CD4-positive, alpha-beta T cell treated with Interleukin-15 for 4 hours (primary cell): Measurements from ENCODE around the gene RSKR.
"Not testable (repeated sequence)": the region's sequence is repeated elsewhere in the genome, so short reads cannot be mapped to it uniquely, and the experiment has no call there.

Experiments used
- DNase-seq: peaks from one replicate; pipeline ENCODE4 v3.0.0-alpha.2; 2020; ENCODE audit warnings: low spot score

RSKR gene

DNA sequence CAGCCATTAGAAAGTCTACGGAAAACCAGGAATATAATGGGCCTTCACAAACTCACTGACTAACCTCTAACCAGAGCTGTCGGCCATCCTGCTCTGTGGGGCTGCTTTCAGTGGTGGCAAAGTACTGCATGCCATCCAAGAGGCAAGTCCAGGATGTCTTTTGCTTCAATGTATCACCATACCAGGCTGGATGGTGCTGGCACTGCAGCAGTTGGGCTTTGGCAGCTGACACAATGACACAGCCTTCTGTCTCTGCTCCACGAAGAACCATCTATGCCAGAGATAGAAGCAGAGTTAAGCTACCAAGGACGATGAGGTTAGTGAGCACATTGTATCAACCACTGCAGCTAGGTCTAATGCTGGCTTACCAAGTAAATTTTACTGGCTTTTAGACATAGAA lies 9.7 kb upstream of the RSKR start:
- no peak for DNase-seq

DNA sequence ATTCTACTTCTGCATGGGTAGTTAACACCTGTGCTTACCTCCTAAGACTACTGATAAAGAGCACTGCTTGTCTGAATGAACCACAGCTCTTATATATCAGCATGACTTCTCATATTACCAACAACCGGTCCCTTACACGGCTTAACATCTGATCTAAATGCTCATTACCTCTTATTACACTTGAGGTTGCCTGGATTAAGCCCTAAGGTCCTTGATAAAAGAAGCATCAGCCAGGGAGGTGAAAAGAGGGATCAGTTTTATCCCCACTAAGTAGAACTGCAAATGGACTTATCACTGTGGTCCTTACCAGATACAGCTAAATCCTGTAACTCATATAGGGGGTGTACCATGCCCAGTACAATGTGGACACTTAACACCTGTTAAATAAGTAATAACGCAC lies 8.2 kb upstream of the RSKR start:
- no peak for DNase-seq

DNA sequence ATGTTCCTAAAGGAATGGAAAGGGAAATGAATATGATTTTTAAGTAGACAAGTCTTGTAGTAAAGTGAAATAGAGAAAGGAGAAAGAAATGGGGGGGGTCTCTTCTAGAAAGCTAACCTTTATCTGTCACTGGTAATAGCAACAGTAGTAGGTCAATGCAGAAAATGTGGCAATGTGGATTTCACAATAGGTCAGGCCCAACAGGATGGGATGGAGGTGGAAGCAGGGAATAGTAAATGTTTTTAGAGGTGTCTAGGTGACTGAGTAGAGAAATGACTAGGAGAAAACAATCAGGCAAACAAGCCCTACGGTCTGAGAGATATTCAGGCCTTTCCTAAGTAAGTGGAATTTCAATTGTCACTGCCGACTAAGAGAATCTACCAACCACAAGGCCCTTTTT lies 6.0 kb upstream of the RSKR start:
- no peak for DNase-seq

DNA sequence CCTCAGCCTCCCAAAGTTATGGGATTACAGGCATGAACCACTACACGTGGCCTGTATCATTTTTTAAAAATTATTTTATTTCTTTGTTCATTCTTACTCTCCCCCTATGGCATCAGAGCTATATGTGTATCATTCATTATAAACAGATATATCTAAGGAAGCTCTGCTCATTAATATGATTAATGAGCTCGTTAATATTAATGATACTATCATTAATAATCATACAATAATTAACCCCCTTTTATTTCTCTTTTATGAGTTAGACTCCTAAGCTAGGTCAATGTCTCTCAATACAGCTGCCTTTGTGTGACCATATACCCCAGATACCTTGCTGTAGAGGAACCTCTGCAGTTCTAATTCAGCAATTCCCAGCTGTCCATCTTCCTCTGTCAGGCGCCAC lies 4.5 kb upstream of the RSKR start:
- DNase-seq = no peak

DNA sequence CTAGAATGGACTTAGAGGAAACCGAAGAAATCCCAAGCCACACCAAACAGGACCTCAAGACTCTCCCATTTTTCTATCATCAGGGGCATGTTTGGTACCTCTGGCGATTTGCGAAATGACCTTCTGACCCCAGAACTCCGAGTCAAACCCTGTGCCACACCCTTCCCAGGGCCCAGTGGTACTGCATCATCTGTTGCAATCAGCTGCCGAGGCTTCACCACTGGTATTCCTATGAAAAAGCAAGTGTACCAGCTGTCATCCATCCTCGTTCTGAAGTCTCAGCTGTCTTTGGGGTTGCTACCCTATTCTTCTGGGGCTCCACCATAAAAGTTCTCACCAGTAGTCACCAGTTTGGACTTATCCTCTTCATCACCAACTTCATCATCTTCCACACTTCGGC lies 2.3 kb upstream of the RSKR start:
- no peak for DNase-seq

DNA sequence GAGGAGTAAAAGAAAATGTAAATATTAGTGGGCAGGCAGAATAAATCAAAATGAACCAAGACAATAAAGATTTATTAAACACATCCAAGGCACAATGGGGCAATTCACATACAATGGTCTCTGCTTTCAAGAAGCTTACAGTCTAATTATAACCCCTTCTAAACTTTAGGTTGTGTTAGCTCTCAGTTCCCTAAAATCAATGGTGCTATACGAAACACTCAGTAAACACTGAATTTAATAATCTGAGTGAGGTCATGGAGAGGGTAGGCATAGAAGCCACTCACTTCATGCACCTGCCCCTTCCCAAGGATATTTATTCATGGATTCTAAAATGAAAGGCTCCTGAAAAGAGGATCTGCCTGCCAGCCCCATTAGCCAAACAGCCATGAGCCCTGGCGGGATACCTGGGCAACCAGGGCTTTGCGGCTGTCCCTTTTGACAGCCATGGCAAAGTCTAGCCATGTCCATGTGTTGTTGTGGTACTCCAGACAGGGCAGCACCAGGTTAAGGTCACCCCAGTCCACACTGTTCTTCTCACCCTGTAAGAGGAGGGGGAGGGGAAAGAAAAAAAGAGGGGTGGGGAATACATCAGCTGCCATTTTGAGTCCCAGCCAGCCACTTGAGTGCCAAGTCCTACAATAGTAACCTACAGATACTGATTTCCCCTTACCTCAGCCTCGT lies 1.4 kb upstream of the RSKR start:
- DNase-seq = no peak

DNA sequence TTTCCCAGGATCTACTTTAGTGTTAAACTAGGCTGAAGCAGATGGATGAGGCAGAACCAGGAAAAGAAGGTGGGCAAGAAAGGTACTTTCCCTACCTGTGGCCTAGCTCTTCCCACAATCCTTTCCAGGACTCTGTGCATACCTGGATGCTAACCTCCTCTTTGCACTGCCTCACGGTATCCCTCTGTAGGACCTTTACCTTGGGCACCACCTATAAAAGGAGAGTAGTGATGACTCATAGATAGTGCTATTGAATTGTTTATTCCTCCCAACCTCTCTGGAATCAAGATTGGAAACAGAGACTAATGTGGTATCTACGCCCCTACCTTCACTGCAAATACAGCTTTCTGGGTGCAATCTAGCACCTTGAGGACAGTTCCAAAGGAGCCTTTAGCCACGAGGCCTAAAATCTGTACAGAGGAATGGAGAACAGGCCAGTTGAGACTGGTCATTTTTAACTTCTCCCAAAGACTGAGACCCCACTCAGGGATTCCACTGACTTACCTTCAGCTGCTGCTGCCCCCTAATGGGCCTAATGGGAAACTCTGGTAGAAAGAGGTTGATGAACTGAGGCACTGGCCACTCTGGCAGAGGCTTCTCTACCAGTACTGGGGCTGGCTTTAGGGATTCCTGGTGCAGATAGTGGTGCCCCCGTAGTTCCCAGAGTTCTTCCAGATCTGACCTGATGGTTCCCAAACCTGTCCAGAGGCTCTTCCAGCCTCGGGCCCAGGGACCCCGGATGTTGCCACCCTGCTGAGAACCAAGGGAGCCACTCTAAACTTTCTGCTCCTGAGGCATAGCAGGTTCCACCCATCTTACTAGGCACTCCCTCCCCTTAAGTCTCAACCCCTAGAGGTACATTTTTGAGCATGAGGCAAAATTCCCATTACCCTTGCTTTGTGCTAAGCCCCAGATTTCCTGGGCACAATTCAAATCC lies 781 bp downstream of the RSKR start:
- DNase-seq = peak; percentile 46

DNA sequence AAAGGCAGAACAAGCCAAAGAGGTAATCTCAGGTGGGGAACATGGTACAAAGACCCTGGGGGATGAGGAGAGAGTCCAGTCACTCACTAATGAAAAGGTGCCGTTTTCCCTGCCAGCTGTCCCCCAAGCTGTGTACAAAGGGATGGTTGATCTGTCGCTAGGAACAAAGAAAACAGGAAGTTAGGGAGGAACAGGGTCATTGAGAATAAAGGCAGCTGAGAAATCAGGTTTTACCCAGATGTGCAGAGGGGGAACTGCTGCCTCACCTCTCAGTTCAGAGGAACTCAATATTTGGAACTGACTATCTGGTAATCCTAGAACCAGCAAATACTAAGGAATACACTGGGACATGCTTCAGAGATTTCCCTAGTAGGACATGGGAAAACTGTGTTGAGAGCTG lies 1.5 kb downstream of the RSKR start:
- no peak for DNase-seq

DNA sequence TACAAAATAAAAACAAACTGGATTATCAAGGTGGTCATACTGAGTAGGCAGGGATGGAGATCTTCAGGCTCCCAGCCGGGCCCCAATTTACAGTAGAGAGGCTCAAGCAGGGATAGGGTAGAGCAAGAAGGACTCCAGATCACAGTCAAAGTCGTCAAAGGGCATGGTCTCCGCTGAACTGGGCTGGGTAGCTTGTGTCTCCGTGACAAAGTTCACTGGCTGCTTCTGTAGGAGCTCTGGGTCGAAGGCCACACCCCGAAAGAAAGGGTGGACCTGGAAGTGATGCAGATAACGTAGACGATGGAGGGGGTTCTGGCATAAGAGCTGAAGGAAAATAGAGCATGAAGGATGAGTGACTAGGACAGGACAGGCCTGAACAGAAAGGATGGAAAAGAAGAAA lies 3.6 kb downstream of the RSKR start:
- DNase-seq = no peak

DNA sequence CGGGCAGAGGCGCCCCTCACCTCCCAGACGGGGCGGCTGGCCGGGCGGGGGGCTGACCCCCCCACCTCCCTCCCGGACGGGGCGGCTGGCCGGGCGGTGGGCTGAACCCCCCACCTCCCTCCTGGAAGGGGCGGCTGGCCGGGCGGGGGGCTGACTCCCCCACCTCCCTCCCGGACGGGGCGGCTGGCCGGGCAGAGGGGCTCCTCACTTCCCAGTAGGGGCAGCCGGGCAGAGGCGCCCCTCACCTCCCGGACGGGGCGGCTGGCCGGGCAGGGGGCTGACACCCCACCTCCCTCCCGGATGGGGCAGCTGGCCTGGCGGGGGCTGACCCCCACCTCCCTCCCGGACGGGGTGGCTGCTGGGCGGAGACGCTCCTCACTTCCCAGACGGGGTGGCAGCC lies 10.0 kb downstream of the RSKR start:
- not testable (repeated sequence) for DNase-seq

DNA sequence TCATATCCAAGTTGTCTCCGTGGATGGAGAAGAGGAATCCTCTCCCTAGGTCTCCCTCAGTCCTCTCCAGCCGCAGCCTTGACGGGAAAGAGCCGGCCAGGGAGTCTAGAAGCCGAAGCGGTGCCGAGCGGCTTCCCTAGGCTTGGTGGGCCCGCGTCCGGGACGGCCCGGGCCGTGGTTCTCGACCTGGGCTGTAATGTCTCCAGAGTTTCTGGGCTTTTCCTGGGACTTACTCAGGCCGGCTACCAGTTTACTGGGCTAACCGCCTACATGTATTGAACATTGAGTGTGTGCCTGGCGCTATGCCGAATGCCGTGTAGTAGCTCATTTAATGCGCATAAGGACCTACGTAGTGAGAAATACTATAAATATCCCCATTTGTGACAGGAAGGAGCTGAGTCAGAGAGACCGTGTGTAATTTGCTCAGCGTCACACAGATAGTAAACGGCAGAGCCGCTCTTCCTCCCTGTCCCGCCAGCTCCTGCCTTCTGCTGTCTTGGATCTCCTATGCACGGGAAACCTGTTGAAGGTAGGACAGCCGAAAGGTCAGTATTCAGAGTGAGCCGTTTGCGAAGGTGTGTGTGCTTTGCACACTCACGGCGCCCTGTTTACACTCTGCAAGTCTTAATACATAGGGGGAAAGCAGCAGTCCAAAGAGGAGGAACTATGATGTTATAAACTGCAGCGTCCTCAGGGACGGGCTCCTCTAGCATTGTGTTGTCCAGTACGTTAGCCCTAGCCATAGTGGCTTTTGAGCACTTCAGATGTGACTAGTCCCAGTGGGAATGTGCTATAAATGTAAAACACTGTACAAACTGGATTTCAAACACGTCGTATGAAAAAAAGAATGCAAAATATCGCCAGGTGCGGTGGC lies 14.4 kb downstream of the RSKR start:
- peak; percentile 68 for DNase-seq

DNA sequence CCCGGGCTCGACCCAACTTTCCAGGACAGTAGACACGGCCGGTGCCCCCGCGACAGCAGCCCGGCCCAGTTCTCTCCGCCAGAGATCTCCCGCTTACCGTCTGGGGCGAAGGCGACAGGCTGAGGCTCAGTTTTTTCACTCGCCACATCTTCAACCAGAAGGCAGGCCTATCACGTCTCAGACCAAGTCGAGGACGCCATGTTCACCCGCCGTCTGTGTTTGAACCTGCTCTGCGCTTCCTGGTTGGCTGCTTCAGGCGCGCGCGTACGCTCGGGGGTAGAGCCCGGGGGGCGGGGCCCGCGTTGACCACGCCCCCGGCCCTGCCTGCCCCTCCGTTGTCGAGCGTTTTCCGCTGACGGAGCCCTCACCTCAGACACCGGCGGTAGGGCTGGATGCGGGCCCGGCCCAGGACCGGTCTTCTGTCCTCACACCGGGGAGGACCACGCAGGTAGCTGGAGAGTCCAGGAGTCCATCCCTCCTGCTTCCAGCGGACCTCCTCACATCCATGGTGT lies 15.1 kb downstream of the RSKR start, which contains the start of gene SPAG5:
TSS of gene SPAG5 (minus strand) at position 227 of the 512 bp plus-strand sequence. CDS start at position 148, 79 bp downstream.
- DNase-seq = peak; percentile 94

DNA sequence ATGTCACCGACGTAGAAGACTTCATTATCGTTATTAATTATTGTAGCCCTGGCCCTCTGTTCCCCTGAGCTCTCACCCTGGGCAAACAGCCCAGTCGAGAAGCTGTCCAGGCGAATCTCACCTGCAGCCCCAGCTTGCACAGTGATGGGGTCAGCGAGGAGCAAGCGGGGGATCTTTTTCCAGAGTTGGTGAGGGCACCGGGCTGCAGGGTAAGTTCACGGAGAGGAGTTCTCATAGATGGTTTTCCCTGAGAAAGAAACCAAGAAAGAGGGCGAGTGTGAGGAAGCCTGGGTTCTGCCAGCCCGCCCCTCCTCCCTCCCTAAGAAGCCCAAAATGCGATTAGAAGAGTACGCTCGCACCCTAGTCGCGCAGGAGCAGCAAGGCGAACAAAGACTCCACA lies 15.6 kb downstream of the RSKR start:
- DNase-seq = no peak

DNA sequence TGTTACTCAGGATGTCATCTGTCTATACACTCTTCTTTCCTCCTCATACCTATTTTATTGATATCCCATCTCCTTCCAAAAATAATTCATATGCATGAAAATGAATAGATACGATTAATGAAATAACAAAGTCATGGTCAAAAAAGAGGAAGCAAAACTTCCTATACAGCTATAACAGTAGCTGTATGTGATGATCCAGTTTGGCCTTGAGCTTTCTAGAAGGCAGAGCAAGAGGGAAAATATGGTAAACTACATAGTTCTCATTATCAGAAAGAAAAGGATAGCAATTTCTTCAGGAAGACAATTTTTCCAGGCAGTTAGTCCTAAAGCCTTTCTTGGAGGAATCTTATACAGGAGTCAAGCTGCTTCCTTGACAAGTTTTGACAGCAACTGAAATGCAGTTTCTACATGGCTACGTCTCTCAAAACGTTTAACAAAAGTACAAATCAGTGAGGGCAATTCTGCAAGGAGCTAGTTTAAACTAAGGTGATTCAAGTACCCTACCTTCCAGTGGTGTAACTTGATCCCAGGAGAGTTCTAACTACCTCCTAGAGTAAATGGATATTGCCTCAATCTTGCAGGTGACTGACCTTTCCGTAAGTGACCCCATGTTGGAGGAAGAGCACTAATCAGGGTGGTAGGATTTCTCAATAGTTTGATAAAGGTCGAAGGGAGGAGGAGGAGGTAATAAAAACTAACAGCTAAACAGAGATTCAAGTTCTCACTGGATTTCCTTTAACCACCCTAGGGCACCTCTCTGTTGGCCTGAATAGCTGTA lies 16.2 kb downstream of the RSKR start:
- DNase-seq = no peak

DNA sequence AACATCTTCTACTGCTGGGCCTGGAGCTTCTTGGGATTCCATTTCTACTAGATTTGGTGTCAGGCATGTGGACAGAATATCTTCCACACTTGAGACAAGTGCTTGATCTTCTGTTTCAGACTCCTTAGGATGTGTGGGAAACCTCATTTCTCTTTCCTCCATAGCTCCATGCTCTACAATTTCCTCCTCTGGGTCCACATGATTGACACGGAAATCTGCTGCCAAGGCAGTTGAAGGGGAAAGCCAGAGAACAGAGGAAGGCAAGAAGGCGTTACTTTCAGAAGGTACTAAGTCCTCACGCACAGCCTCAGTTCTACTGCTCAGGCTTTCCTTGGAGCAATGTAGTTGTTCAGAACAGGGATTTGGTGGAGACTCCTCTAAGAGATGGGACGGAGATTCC lies 21.7 kb downstream of the RSKR start:
- no peak for DNase-seq

DNA sequence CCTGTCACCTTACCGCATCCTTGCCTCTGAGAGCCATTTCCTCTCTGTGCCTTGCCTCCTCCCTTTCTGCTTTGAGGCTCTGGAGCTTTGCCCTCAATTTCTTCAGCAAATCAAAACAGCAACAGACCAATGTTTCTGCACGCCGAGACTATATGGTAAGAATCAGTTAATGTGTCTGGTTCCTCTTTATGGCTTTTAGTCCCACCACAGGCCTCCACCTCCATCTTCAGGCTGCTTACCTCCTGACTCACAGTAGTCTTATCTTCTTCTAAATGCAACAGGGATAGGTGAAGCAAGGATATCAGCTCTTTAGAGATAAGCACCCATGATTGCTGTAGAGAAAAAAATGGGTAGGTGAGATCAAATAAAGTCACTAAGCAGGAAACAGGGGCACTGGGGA lies 28.1 kb downstream of the RSKR start:
- no peak for DNase-seq

DNA sequence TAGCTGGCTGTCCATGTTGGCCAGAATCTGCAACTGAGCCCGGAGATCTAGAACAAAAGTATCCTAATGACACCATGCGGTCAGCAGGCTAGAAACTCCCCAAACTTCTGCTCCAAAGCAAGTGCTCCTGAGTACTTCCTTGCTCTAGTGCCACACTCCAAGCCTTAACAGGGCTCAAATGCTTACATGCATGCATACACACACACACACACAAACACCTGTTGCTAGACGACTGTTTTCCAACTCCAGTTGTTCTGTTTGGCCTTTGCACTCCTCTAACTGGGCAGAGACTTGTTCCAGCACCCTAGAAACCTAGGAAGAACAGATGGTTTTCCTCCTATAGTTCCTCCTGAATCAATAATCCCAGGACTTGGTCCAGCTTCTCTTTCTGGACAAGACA lies 29.6 kb downstream of the RSKR start:
- DNase-seq = no peak

DNA sequence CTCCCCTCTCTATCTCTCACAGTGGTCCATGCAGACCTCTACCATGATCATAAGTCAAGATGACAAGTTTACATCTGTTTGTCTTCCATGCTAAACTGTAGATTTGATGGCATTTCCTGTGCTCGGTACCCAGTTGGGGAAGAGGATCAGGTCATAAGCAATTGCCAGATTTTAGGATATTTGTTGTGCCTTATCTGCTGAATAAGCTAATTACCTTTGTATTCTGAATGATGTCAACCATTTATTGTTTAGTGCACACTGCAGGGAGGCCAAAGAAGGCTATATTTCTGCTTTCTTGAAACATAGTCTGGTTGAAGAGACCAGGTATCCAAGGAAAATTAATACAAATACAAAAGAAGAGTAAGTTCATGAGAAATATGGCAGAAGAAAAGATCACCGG lies 31.5 kb downstream of the RSKR start:
- no peak for DNase-seq

DNA sequence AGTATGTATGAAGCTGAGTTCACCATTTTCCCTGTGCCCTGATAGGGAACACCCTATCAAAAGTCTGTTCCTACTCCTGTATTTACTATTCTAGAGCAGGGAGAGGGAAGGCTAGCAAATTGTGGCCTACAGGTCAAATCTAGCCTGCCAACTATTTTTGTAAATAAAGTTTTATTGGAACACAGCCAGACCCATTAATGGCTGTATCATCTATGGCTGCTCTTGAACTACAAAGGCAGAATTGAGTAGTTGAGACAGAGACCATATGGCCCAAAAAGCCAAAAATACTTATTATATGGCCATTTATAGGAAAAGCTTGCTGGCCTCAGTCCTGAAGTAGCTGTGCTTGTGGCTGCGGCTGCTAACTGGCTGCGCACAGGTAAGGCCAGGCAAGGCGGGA lies 33.0 kb downstream of the RSKR start:
- no peak for DNase-seq

DNA sequence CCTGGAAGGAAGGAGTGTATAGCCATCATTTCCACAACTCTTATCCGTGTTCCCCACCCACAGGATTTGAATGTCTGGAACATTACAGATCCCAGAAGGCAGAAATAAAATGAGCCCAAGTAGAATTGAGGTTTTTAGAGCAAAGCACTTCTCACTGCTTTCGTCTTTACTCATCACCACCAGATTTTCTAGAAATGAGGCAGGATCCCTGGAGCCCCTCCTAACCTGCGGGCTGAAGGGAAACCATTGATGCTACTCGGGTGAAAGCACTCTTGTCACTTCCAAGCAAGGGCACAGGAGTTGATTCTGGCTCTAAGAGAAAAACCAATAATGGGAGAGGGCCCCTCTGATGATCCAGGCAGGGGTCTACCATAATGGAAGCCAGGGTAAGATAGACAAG lies 34.5 kb downstream of the RSKR start:
- no peak for DNase-seq
